AG20443 (cell line): ENCODE data around the gene SAMD4A.

Experiments used
- DNase-seq: peaks from one replicate; pipeline ENCODE4 v3.0.0; 2012; ENCODE audit warnings: low spot score, mixed read lengths

SAMD4A gene

DNA sequence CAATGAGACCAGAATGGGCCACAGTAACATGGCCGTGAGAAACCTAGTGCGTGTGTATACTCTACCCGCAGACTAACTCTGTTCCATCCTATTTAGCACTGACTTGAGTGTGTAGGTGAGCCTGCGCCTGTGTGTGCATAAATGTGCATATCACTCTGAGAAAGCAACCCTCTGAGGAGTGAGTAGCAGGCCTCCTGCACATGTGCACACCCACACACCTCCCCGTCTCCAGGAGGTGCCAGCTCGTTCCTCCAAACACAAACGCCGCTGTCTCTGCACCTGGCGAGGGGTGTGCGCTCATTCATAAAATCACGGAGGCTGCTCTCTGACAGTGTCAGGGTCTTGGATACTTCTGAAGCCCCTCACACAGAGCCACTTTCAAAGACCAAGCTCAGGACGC lies 196.8 kb downstream of the SAMD4A start:
- no peak for DNase-seq

- DNase-seq = no peak
Measured at GRCh38 chr14:54766276-54767138, 199.6 kb downstream of the SAMD4A start.

DNA sequence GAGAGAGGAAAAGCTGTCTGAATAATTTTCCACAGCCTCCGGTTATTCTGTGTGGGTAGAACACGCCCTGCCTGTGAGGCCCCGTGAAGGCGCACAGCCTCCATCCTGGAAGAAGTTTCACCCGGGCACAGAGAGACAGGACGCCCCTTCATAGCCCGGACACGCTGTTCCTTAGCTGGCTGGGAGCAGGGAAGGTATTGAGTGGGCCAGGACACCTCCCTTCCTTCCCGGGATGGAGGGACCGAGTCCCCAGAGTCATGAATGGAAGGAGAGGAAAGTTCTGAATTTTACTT lies 200.2 kb downstream of the SAMD4A start:
- no peak for DNase-seq

- DNase-seq = no peak
Measured at GRCh38 chr14:54767450-54767849, 200.5 kb downstream of the SAMD4A start.

- DNase-seq = no peak
Measured at GRCh38 chr14:54768501-54769129, 201.7 kb downstream of the SAMD4A start.

- no peak for DNase-seq
Measured at GRCh38 chr14:54769951-54770863, 203.3 kb downstream of the SAMD4A start.

DNA sequence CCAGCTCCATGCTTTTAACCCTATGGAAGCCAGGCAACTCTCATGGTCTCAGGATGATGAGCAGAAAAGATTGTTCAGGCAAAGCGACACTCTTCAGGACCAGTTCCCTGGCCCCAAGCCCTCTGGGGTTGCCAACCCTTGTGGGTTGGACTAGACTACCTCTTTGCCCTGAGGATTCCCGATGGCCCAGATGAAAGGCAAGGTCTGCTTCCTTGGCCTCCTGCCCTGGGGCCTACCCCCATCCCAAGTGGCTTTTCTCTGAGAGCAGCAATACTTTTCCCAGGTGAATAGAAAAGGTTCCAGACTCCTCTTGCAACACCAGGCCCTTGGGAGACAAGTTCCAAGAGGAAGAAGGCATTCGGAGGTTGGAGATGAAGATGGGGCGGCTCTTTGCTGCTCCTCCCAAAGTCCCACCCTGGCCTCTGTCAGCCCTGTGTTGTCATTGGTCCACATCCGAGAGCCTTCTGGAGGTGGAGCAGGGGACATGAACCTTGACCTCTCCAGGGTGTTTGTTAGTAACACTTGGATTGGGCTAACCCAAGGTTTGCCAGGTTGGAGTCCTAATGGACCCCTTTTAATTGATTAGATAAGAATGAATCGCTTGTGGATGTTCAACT lies 204.6 kb downstream of the SAMD4A start:
- no peak for DNase-seq

DNA sequence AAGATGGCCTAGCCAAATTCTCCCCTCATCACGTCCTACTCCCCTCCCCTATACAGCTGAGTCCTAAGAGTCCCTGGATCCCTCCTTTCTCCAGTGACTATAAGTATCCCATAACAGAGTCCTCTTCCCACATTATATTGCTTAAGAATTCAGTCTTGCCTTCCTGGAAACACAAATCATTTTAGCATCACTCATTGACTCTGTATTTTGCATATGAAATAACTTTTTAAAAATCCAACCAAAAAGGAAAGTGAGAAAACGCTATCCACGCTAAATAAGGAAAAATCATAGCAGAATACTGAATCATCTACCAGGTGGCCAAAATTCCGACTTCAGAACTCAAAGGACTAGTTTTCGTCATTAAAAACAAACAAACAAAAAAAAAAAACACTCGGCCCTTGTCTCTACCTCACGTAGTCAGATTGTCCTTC lies 205.5 kb downstream of the SAMD4A start:
- peak; percentile 57 for DNase-seq

GRCh38 chr14:54773171-54774006 lies 206.5 kb downstream of the SAMD4A start:
- peak; percentile 96 for DNase-seq

DNA sequence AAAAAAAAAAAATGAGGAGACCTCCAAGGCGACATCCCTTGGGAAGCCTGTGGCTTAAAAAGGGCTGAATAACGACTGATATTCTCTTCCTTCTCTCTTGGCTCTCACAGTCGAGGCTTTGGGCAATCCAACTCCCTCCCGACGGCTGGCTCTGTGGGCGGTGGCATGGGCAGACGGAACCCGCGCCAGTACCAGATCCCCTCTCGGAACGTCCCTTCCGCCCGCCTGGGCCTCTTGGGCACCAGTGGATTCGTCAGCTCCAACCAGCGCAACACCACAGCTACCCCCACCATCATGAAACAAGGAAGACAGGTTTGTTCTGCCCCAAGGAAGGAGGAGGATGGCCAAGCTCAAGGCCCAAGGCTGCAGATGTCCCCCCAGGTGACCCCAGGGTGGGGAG lies 207.9 kb downstream of the SAMD4A start:
- no peak for DNase-seq

DNA sequence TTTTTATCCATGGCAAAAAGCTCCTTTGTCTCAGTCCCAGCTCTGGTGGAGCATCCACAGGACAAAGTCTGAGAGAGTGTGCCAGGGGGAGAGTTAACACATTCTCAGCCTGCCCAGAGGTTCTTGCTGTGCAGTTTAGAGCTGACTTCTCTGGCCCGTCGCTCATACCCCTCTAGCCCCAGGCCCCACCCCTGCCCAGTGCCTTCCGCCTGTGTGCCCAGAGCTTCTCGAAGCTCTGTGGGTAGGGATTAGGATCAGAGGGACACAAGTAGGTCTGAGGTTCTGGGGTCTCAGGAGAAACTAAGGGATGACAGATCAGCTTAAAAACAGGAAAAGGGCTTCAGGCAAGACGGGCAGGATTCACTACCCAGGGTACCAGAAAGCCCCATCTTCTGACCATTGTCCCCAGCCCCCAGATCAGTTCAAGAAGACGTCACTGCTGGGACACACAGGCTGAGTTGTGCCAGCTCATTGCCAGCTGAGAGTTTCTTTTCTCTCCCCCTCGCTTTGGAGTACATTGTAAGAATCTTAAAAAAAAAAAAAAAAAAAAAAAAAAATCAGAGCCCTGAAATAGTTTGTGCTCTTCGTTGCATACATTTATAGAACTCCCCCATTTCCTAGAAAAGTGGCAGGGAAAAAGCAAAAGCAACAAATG lies 208.7 kb downstream of the SAMD4A start:
- DNase-seq = no peak

DNA sequence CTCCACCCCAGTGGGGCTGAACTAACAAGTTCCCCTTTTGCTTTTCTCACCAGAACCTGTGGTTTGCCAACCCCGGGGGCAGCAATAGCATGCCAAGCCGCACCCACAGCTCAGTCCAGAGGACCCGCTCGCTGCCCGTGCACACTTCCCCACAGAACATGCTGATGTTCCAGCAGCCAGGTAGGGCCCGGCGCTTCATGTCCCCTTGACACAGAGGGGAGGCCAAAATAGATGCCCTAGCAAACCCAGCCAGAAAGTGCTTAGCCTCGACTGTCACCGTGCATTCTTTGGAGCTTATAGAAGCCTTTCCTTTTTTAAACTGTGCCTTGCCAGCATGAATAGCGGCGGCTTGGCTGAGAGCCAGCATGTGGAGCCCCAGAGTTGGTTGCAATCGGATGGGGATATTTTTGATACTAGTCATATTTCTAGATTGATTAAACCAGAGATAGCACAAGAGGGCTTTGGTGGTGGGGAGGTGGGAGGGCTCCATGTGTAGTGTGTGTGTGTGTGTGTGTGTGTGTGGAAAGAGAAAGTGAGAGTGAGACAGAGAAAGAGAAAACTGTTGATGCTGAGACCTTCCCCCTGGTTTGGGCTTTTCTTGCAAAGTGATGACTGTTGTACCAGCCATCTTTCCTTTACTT lies 209.6 kb downstream of the SAMD4A start:
- peak; percentile 76 for DNase-seq

GRCh38 chr14:54777395-54777794 lies 210.5 kb downstream of the SAMD4A start:
- DNase-seq = no peak

GRCh38 chr14:54778618-54779345 lies 211.9 kb downstream of the SAMD4A start:
- no peak for DNase-seq

GRCh38 chr14:54781080-54781479 lies 214.2 kb downstream of the SAMD4A start:
- DNase-seq = no peak

DNA sequence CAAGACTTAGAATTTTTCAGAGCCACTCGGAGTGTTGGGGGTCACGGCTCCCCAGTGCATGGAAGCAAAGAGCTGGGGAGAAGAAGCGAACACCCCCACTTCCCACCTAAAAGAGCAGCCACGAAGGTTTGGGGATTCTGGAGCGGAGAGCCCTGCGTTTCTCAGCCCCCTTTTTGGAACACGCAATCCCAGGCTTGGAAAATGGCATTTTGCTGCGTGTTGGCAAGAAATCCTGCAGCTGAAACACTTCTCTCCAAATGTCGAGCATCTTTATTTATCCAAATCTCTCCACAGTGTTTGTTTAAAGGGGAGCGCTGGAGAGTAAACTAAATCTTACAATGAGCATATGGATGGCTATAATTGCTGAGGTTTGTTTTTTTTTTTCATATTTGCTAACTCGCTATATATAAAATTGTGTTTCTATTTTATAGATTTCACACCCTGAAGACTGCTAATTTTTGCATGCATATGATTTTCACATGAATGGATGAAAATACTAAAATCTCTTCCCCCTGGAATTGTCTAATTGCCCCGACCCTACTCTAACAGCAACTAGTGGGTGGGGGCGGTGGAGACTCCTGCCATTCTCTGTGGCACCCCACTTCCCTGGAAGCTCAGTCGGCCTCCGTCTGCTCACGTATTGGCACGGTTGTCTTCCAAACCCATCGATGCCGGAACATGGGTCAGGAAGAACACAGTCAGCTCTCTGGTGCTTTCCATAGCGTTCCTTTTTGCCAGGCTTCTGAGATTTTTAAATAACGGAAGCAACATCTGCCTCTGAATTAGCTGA lies 215.2 kb downstream of the SAMD4A start:
- no peak for DNase-seq

DNA sequence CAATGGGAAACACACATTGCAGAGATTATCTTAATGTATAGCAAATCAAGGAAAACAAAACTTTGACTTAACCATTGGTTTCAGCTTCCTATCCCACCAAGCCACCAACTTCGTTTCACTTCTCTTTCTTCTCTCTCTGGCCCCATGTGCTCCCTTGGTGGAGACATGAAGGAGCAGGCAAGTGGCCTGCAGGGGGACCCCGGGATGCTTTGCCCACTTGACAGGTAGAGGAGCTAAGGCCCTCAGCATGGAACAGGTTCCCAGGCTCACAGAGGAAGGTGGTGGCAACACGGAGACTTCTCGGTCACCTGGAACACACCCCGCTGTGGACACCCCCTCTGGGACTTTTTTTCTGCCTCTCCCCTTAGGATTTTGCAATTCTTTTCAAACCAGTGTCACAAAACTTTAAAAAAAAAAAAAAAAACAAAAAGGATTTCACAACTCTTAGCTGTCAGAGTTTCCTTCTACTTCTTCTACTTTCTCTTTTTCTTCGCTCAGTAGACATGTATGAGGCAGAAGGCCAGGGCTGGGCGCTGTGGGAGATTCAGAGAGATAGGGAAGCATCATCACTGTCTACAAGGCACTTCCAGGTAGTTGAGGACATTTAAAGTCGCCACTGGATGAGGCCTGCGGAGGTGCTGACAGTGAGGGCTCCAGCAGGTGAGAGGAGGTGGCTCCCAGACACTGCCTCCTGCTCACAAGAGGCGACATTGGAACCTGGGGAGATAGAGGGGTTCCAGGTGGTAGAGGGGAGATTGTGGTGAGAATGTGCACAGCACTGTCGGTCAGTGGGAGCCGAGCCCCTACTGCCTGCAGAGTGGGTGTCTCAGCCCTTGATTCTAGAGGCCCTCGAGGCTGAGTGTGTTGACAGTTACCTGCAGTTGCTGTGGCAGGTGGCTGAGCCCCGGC lies 216.1 kb downstream of the SAMD4A start:
- DNase-seq = no peak

DNA sequence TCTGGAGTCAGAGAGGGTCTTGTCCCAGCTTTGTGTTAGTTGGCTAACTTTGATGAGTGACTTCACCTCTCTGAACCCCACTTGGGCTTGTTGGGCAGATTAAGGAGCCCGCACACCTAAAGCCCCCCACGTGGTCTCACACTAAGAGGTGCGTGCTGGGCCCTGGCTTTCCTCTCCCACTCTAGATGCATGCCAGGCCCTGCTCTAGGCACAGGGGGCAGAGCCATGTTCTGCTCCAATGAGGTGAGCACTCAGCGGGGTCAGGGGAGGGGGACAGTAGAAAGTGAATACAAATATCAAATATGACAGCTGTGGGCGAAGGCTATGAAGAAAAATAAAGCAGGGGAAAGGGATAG lies 216.7 kb downstream of the SAMD4A start:
- DNase-seq = no peak
